HepG2 (cell line): ENCODE data around the gene SERPINA6. TPM values are rescaled to one million over a fixed set of nuclear protein-coding genes. Genes with fewer than 3 reads are reported as not detected.

Experiments
- HMG20B ChIP-seq: conservative IDR thresholded peaks from 2 replicates; pipeline ENCODE4 v1.6.1; 2016; ENCODE audit warnings: missing genetic modification reagents, missing compliant biosample characterization
- HNF1A ChIP-seq, 2 experiments: sonication (generic) in 1 of 2; formaldehyde crosslinking in 1 of 2; IDR thresholded peaks; 2 replicates each; pipeline versions ENCODE4 v1.4.0 to v1.6.1; 2016 to 2020; ENCODE audit warnings: borderline replicate concordance in 1 of 2, low read depth in 1 of 2, mild to moderate bottlenecking in 1 of 2, missing genetic modification reagents in 1 of 2
- HOXD1 ChIP-seq: sonication (generic); formaldehyde crosslinking; IDR thresholded peaks from 2 replicates; pipeline ENCODE4 v1.5.0; 2020; ENCODE audit warnings: missing genetic modification reagents
- KDM5A ChIP-seq: fragments of 200-600 bp; sonication (generic); IDR thresholded peaks from 2 replicates; pipeline ENCODE4 v1.7.0; 2018; ENCODE audit warnings: antibody characterized with exemption, mild to moderate bottlenecking, low read length, borderline replicate concordance
- MAFF ChIP-seq: IDR thresholded peaks from 2 replicates; pipeline ENCODE4 v1.6.1; 2011; ENCODE audit warnings: low read depth, low read length, improper control_type of control experiment
- NCOA5 ChIP-seq: sonication (generic); formaldehyde crosslinking; IDR thresholded peaks from 2 replicates; pipeline ENCODE4 v1.4.0; 2020; ENCODE audit warnings: missing genetic modification reagents
- NFKBIZ ChIP-seq: IDR thresholded peaks from 2 replicates; pipeline ENCODE4 v1.6.1; 2018; ENCODE audit warnings: missing genetic modification reagents, missing compliant biosample characterization
- NFYB ChIP-seq: sonication (generic); formaldehyde crosslinking; IDR thresholded peaks from 2 replicates; pipeline ENCODE4 v1.4.0; 2020; ENCODE audit warnings: missing genetic modification reagents
- NKX3-1 ChIP-seq: sonication (generic); formaldehyde crosslinking; IDR thresholded peaks from 2 replicates; pipeline ENCODE4 v1.5.0; 2020; ENCODE audit warnings: missing genetic modification reagents
- NR0B2 ChIP-seq: sonication (generic); formaldehyde crosslinking; IDR thresholded peaks from 2 replicates; pipeline ENCODE4 v1.4.0; 2020; ENCODE audit warnings: mild to moderate bottlenecking, missing genetic modification reagents
- NR2F1 ChIP-seq, 2 experiments: fragments of 450-650 bp in 1 of 2; formaldehyde crosslinking in 1 of 2; IDR thresholded peaks; 2 replicates each; pipeline versions ENCODE4 v1.5.0 to v1.6.1; 2016 to 2020; ENCODE audit warnings: mild to moderate bottlenecking in 1 of 2, missing compliant biosample characterization in 1 of 2, missing genetic modification reagents in 1 of 2, moderate library complexity in 1 of 2
- RFX1 ChIP-seq: fragments of 450-650 bp; IDR thresholded peaks from 2 replicates; pipeline ENCODE4 v1.6.1; 2017
- TIGD3 ChIP-seq: sonication (generic); formaldehyde crosslinking; IDR thresholded peaks from 2 replicates; pipeline ENCODE4 v1.5.1; 2020; ENCODE audit warnings: mild to moderate bottlenecking, missing genetic modification reagents, borderline replicate concordance
- YY1 ChIP-seq: IDR thresholded peaks from 2 replicates; pipeline ENCODE4 v1.6.1; 2011; ENCODE audit warnings: low read length, low read depth, moderate library complexity, mild to moderate bottlenecking; ENCODE audit not compliant: insufficient read depth, insufficient replicate concordance
- ZKSCAN8 ChIP-seq: IDR thresholded peaks from 2 replicates; pipeline ENCODE4 v1.6.1; 2016; ENCODE audit warnings: borderline replicate concordance, missing genetic modification reagents, missing compliant biosample characterization
- ZNF562 ChIP-seq: sonication (generic); formaldehyde crosslinking; IDR thresholded peaks from 2 replicates; pipeline ENCODE4 v1.8.0; 2022; ENCODE audit warnings: missing genetic modification reagents, borderline replicate concordance
- ZNF614 ChIP-seq: IDR thresholded peaks from 2 replicates; pipeline ENCODE4 v1.6.1; 2018; ENCODE audit warnings: missing biosample characterization, missing genetic modification reagents, inconsistent platforms, borderline replicate concordance
- ZNF629 ChIP-seq: sonication (generic); formaldehyde crosslinking; conservative IDR thresholded peaks from 2 replicates; pipeline ENCODE4 v1.5.0; 2020; ENCODE audit warnings: missing genetic modification reagents
- ZNF687 ChIP-seq: sonication (generic); formaldehyde crosslinking; IDR thresholded peaks from 2 replicates; pipeline ENCODE4 v1.5.1; 2020; ENCODE audit warnings: mild to moderate bottlenecking, missing genetic modification reagents, moderate library complexity
- ZNF75D ChIP-seq: sonication (generic); formaldehyde crosslinking; IDR thresholded peaks from 2 replicates; pipeline ENCODE4 v1.8.1; 2023; ENCODE audit warnings: missing genetic modification reagents, mild to moderate bottlenecking, borderline replicate concordance
- polyA plus RNA-seq, 8 experiments: library from polyadenylated mRNA; depleted of rRNA in 3 of 8; stranded (reverse) in 7 of 8; unstranded in 1 of 8; fragments of >200 nt; fragmentation: Illumina TruSeq in 4 of 8; extraction: Trizol in 4 of 8; gene quantifications; 2 replicates each; pipeline versions ENCODE4 v1.2.1 to v1.2.3, GENCODE V29; 2011 to 2016; ENCODE audit warnings: low read depth in 4 of 8, missing spikeins in 1 of 8, mixed read lengths in 1 of 8; ENCODE audit not compliant: insufficient read depth in 1 of 8
- total RNA-seq, 5 experiments: library from RNA; depleted of rRNA; stranded (reverse); fragments of >200 nt; fragmentation: Illumina TruSeq; extraction: Trizol; gene quantifications; 2 replicates each; pipeline ENCODE4 v1.2.3, GENCODE V29; 2016; ENCODE audit warnings: low read depth in 1 of 5

The SERPINA6 gene
- total and polyA plus RNA-seq, 2 of the 13 experiments (the other 11 are each of a cell fraction or from before 2014, with no cell fraction given) = 260 to 333 TPM

GRCh38 chr14:94355191-94355794, 32.2 kb upstream of the SERPINA6 start (continued):
- TF ChIP-seq NR0B2 (CRISPR knock-in tag) (no peak), NFYB (no peak), ZKSCAN8 (CRISPR knock-in tag) (no peak; the same call in 1 of the 2 replicates), NCOA5 (CRISPR knock-in tag) (no peak), MAFF (no peak), ZNF75D (CRISPR knock-in tag) (no peak), NKX3-1 (no peak), ZNF614 (CRISPR knock-in tag) (0 out of 2 replicates have a peak, but pooled peaks have one; percentile 42), HOXD1 (CRISPR knock-in tag) (no peak), KDM5A (no peak), TIGD3 (CRISPR knock-in tag) (no peak), NR2F1 (CRISPR knock-in tag; IDR thresholded peaks at IDR 0.05) (peak in 1 of 2 experiments; percentile 23; a peak in 1 of 4 replicates), HNF1A (IDR thresholded peaks at IDR 0.05; ENCODE audit: low read depth) (peak; percentile 98), HNF1A (CRISPR knock-in tag; IDR thresholded peaks at IDR 0.05; ENCODE audit: borderline replicate concordance) (peak; percentile 99), YY1 (peak; percentile 11), ZNF687 (peak; percentile 89), NFKBIZ (CRISPR knock-in tag) (no peak), ZNF562 (CRISPR knock-in tag) (no peak), RFX1 (no peak), HMG20B (CRISPR knock-in tag) (0 out of 2 replicates have a peak, but pooled peaks have one; percentile 8), ZNF629 (CRISPR knock-in tag) (no peak)
